Activated CD4-positive, alpha-beta T cell treated with anti-CD3 and anti-CD28 coated beads, Interleukin-2, amount 50 U/mL, for 48 hours (primary cell): ENCODE measurements around the gene DONSON.
"Not testable (repeated sequence)": the region's sequence is repeated elsewhere in the genome, so short reads cannot be mapped to it uniquely, and the experiment has no call there.

ENCODE experiments used
- DNase-seq, 2 experiments: peaks; one replicate each; pipeline ENCODE4 v3.0.0-alpha.2; 2020

Gene DONSON

DNA sequence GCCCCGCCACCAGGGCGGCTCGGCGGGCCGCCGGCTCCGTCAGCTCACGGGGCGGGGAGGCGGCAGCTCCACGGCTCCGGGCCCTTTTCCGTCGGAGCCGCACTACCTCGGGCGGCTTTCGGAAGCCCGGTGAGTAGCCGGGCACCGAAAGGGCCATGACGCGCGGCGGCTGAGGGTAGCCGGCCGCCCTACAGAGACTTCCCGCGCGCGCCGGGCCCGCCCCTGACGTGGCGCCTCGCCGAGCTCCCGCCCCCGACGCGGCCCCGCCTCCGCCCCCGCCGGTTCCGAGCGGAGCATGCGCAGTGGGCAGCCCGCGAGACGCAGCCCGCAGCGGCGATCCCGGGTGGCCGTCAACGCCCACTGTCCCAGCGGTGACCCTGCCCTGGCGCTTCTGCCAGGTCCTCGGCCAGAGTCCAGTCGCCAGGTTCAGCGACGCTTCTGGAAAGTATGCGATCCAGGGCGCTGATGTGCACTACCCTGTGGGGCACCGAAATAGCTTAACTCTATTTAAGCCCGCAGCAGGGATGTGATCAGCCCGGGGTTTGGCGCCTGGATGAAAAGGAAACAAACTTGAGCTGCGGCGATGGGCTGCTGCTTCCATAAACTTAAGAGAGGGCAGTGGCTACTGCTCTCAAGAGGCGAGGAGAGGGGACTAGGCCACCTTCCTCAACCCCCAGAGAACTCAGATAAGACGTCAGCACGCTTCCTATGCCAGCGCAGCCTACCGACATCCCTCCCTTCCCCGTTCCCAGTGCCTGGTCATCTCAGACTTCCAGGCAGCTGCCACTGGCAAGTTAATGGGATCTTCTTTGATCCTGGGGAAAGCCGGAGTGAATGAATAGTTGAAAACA, at the start of gene DONSON:
TSS of gene DONSON (minus strand) at position 200 of the 851 bp plus-strand sequence. CDS start at position 157, 43 bp downstream.
- DNase-seq: peak; percentile 85 to 88

- no peak for DNase-seq
Observed at GRCh38 chr21:33634254-33634653, 45.8 kb upstream of the DONSON start.

- DNase-seq: not testable (repeated sequence)
Observed at GRCh38 chr21:33626151-33626550, 37.7 kb upstream of the DONSON start.

DNA sequence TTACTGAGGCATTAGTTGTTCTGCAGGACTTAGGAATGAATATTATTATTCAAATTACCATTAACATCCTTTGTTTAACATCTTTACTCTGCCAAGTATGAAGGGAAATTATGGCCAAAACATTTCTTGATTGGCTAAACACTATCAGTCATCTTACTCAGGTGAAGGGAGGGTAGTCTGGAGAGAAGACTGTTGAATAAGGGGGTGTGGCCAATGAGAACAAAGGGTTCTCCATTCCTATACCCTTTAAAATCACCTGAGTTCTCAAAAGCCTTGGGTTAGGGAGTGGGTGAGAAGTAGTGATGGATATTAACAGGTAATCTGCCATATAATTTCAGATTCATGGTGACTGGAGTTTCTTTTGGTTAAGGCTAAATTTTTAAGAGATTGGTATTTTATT, 33.8 kb upstream of the DONSON start:
- no peak for DNase-seq

DNA sequence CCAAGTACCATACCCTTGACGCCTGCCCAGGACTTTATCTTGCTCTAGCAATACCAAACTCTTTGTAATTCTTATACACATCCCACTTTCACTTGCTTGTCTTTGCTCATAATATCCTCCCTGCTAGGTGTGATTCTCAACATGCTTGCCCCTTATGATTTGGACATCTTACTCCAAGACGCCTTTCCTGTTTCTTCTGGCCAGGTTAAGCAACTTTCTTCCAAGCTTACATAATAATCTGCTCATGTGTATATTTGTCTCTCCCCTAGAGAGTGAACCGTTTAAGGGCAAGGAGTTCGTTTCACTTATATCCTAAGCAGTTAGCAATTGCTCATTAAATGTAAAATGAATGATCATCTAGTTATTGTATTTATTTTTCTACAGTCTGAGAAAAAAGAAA, 31.2 kb upstream of the DONSON start:
- no peak for DNase-seq

GRCh38 chr21:33618407-33618806, 29.9 kb upstream of the DONSON start:
- DNase-seq: no peak

DNA sequence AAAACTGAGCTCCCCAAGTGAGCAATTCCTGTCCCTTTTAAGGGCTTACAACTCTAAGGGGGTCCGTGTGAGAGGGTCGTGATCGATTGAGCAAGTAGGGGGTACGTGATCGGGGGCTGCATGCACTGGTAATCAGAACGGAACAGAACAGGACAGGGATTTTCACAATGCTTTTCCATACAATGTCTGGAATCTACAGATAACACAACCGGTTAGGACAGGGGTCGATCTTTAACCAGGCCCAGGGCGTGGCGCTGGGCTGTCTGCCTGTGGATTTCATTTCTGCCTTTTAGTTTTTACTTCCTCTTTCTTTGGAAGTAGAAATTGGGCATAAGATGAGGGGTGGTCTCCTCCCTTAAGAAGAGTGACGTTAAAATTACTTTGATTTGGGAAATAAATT, 29.1 kb upstream of the DONSON start:
- not testable (repeated sequence) for DNase-seq

GRCh38 chr21:33611006-33611744, 22.7 kb upstream of the DONSON start:
- DNase-seq: no peak

DNA sequence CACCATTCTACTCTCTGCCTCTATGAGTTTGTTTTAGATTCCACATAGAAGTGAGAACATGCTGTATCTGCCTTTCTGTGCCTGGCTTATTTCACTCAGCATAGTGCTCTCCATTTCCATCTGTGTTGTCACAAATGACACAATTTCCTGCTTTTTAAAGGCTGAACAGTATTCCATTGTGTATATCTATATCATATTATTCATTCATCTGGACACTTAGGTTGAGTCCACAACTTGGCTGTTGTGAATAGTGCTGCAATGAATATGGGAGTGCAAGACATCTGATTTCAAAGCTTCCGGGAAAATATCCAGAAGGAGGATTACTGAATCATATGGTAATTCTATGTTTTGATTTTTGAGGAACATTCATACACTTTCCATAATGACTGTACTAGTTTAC, 20.1 kb upstream of the DONSON start:
- DNase-seq: no peak

DNA sequence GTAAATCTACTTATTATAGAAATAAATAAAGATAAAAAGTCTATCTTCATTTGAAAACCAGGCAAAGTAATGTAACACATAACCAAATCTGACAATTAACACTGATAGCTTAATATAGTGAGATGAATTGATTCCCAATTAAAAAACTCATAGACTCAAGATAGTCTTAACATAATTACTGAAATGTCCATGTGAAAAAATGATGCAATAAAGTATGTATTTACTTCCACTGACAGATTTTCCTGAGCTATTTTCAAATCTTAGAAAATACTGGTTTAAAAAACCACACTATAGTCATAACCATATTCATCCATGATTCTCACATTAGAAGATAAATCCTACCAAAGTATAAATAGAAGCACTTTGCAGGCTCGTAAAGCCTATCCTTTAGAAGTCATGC, 9.6 kb upstream of the DONSON start:
- no peak for DNase-seq

DNA sequence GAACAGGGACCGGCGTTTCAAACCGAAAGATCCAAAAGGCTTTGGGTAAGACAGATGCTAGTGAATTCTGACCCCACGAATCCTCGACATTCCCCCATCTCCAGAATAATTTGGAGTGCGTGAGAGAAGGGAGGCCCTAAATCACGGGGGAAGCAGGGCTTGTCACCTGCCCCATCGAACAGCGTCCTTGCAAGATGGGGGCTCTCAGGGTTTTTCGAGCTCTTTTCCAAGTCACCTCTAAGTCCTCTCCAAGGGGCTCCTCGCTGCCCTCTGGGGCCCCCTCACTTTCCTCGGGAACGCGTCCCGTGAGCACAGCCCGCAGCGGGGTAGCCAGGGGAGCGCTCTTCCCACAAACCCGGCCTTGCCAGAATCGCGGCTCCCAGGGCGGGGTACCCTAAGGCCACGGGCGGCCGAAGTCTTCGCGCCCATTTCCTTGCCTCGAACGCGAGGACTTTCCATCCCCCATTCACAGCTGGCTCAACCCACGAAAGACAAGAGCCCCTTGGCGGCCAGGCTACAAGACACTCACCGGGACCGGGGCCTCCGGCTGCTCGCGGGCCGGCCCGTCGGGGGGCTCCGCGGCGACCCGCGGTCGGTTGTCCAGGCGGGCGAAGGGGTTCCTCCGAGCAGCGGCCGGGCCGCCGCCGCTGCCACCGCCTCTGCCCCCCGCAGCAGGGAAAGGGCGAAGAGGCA, 546 bp downstream of the DONSON start:
- DNase-seq: peak; percentile 39 to 47

DNA sequence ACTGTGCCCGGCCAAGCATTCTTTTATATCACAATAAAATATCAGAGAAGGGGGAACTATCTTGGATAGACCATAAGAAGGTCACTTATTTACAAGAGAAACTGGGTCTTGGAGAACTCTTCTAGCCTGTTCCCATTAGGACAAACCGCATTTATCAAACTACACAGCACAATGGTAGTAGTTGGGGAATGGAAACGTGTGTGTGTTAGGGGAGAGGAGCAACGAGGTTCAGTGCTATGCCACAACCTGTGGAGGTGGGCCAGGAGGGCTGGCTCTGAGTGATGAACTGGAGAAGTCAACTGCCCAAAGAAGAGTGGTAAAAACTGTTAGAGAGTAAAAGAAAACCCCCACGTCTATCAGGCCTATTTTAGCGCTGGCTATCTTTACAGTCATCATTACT, 1.6 kb downstream of the DONSON start:
- no peak for DNase-seq

DNA sequence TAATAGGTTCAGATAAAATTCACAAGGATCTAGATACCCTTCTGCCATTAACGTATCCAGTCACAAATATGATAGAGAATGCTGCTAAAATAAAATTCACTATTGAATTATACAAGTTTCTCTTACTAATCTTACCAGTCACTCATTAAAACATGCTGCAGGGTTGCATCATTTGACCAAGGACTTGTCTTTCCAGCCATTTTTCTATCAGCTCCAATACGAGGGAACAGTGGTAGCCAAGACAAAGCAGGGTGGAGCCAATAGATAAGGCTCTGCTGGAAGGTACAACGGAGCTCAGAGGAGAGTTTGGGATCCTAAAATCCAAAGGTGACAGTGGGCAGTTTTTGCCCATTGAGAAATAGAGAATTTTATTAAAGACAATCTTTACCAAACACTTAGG, 4.0 kb downstream of the DONSON start:
- no peak for DNase-seq

- DNase-seq: no peak
Observed at GRCh38 chr21:33578959-33579542, 9.4 kb downstream of the DONSON start.

- no peak for DNase-seq
Observed at GRCh38 chr21:33578214-33578613, 10.3 kb downstream of the DONSON start.

- not testable (repeated sequence) for DNase-seq
Observed at GRCh38 chr21:33576741-33577141, 11.7 kb downstream of the DONSON start.

DNA sequence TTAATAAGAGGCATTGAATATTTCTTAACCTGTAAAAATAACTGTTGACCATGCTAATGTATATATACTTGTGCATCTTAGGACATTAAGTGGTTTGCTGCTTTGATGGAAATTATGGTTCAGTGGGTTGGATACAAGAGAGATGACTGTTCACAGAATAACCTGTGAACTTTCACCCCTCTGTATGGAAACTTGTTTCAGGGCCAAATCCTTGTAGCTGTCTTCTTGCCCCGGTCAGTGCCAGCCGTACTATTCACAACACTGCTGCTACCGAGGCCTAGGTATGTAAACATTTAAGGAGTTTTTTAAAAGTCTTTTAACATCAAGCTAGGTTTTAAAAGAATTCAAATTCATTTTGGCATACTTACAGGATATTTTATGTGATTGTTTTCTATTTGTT, 16.1 kb downstream of the DONSON start:
- no peak for DNase-seq

DNA sequence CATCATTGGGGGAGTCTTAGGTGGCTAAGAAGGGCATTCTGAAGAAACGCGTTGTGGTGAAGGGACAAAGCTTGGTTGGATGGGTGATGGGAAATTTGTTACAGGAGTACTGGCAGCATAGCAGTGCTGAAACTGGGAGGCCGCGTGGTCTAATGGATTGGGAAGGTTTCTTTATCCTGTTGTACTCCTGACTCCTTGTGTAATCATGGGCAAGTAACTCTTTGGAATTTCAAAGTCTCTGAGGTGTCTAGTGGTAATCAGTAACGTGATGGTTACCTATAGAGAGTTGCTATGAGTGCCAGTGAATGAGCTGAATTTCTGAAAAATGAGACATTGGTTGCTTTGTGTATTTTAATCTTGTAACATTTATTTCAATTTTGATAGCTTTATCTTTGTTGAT, 18.5 kb downstream of the DONSON start:
- no peak for DNase-seq

DNA sequence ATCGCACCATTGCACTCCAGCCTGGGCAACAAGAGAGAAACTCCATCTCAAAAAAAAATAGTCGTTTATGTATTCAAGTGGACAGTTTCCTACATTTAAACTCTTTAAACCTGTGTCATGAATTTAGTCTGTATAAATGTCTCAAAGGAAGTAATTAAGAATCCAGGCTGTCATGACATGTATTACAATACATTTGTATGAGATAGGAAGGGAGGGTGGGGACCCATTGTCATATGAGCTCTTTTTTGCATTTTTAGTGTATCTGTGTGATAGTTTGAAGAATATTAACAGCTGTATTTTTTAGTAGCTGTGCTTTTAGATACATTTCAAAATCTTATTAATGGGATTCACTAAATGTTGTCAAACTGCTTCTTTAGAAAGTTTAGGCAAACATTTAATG, 20.0 kb downstream of the DONSON start:
- DNase-seq: no peak

DNA sequence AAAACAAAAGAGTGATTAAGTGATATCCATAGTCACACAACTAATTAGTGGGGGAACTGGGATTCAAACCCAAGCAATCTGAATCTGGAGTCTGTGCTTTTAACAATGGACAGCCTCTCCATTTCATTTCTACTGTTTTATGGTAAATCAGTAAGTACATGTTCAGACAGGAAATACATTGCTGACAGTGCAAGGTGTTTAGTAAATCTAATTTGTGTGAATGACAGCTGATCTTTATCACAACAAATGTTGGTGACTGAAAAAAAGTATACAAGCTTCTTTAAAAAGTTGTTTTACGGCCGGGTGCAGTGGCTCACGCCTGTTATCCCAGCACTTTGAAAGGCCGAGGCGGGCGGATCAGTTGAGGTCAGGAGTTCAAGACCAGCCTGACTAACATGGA, 20.6 kb downstream of the DONSON start:
- DNase-seq: no peak

GRCh38 chr21:33566514-33566913, 22.0 kb downstream of the DONSON start:
- no peak for DNase-seq

DNA sequence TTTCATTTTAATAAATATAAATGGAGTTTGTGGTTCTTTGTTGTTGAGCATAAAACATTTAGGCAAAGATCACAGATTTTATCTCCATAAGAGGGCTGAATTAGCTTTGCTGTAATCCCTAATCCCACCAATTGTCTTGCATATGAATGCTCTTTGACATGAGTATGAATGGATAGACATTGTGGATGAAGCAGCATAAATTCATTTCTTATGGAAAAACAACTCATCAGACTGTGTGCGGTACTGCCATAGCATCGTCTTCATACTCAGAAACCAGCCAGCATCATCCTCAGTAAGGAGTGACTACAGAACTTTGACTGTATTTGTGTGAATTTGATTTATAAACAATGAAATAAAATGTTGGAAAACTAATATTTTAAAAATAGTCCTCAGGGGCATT, 26.1 kb downstream of the DONSON start:
- no peak for DNase-seq

DNA sequence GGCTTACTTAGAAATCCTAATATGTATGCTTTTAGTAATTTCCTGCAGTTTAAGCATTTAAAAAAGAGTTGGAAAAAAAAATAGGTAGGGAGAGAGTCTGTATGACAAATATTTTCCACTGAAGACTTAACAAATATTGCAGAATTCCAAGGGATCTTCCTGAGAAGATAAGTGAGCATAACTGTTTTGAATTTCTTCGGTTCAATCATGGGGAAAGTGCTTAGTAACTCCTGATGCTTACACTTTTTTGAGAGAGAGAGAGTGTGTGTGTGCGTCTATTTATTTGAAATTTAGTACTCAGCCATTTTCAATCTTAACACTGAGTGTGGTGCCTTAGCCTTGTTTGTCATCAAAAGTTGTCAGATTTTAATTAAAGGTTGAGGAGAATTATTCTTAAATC, 27.1 kb downstream of the DONSON start:
- DNase-seq: no peak
